ENCODE results near the gene PCSK7. TPM values are rescaled to one million over a fixed set of nuclear protein-coding genes. Genes with fewer than 3 reads are reported as not detected.

PCSK7 gene
- total and polyA plus RNA-seq, 5 experiments from 2014 or later = 32.6 to 296 (median 60.6) TPM

Other genes starting within 250 kb of the PCSK7 start
- gene SIK3, start 133.6 kb downstream of the PCSK7 start, total RNA-seq = 10 to 100 TPM; 63.4 to 69.2 TPM
- gene SIK3, start 133.6 kb downstream of the PCSK7 start, polyA plus RNA-seq = 10 to 100 TPM; 14.1 to 16.2 (median 15.2) TPM
- gene PAFAH1B2, start 87.8 kb downstream of the PCSK7 start, total RNA-seq = 10 to 100 TPM; 59.2 to 60.5 TPM
- 10 to 100 TPM; 14.4 to 19.5 (median 18.3) TPM for gene PAFAH1B2, start 87.8 kb downstream of the PCSK7 start, polyA plus RNA-seq
- 10 to 100 TPM; 48.0 to 63.0 TPM for gene SIDT2, start 53.3 kb downstream of the PCSK7 start, total RNA-seq
- gene SIDT2, start 53.3 kb downstream of the PCSK7 start, polyA plus RNA-seq = 1 to 10 TPM; 2.3 to 3.1 (median 2.3) TPM
- 10 to 100 TPM; 12.1 to 14.4 TPM for gene TAGLN, start 32.7 kb downstream of the PCSK7 start, total RNA-seq
- under 1 TPM; 0.13 to 0.51 (median 0.21) TPM for gene TAGLN, start 32.7 kb downstream of the PCSK7 start, polyA plus RNA-seq
- 10 to 100 TPM; 28.8 to 30.3 TPM for gene RNF214, start 598 bp upstream of the PCSK7 start, total RNA-seq
- gene RNF214, start 598 bp upstream of the PCSK7 start, polyA plus RNA-seq = 10 to 100 TPM in 1 of 3 donors, 1 to 10 TPM in 2; 7.5 to 11.6 (median 9.3) TPM
- gene BACE1-AS, start 59.3 kb upstream of the PCSK7 start, total RNA-seq = 10 to 100 TPM; 10.5 to 11.6 TPM
- under 1 TPM; 0.19 to 0.82 (median 0.21) TPM for gene BACE1-AS, start 59.3 kb upstream of the PCSK7 start, polyA plus RNA-seq
- gene BACE1, start 84.2 kb upstream of the PCSK7 start, total RNA-seq = under 1 TPM; 0.25 to 0.29 TPM
- gene BACE1, start 84.2 kb upstream of the PCSK7 start, polyA plus RNA-seq = under 1 TPM in 2 of 3 donors, not detected in 1; 0.08 to 0.41 TPM
- 10 to 100 TPM; 38.6 to 45.4 TPM for gene CEP164, start 95.8 kb upstream of the PCSK7 start, total RNA-seq
- 10 to 100 TPM; 11.3 to 15.6 (median 14.9) TPM for gene CEP164, start 95.8 kb upstream of the PCSK7 start, polyA plus RNA-seq